PC-9 (cell line): Measurements from ENCODE around the gene MXRA5.

ENCODE experiments used
- EZH2 ChIP-seq: fragments of 200-600 bp; sonication (generic); IDR thresholded peaks from 2 replicates; pipeline ENCODE4 v1.8.0; 2017; ENCODE audit warnings: antibody characterized with exemption, low read depth
- TF ChIP-seq, protein P1 (sequence below): fragments of 200-600 bp; sonication (generic); conservative IDR thresholded peaks from 2 replicates; pipeline ENCODE4 v1.6.1; 2017; ENCODE audit warnings: mixed run types, antibody characterized with exemption, mild to moderate bottlenecking, moderate library complexity

DNA sequence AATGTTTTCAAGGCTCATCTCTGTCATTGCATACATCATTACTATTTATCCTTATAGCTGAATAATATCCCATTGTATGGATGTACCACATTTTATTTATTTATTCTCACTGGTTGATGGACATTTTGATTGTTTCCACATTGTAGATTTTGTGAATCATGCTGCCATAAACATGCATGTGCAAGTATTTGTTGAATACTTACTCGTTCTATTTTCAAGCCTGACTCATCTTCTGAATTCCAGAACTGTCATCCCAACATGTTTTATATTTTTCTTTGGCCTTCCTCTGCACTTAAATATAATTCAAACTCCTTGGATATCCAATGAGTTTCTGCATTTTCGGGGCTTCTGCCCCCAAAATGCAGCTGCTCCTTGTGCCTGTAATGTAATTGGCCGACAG is 77.6 kb downstream of the MXRA5 start:
- TF ChIP-seq, protein P1, sequence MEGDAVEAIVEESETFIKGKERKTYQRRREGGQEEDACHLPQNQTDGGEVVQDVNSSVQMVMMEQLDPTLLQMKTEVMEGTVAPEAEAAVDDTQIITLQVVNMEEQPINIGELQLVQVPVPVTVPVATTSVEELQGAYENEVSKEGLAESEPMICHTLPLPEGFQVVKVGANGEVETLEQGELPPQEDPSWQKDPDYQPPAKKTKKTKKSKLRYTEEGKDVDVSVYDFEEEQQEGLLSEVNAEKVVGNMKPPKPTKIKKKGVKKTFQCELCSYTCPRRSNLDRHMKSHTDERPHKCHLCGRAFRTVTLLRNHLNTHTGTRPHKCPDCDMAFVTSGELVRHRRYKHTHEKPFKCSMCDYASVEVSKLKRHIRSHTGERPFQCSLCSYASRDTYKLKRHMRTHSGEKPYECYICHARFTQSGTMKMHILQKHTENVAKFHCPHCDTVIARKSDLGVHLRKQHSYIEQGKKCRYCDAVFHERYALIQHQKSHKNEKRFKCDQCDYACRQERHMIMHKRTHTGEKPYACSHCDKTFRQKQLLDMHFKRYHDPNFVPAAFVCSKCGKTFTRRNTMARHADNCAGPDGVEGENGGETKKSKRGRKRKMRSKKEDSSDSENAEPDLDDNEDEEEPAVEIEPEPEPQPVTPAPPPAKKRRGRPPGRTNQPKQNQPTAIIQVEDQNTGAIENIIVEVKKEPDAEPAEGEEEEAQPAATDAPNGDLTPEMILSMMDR: no peak
- TF ChIP-seq EZH2: no peak
